Dermis lymphatic vessel endothelial cell (primary cell): Measurements from ENCODE around the gene MYRFL. TPM values are rescaled to one million over a fixed set of nuclear protein-coding genes. Genes with fewer than 3 reads are reported as not detected.

Source experiments
- total RNA-seq: library from RNA; depleted of rRNA; stranded (reverse); fragments of >200 nt; gene quantifications from 2 replicates; pipeline ENCODE4 v1.2.1, GENCODE V29; 2014

Gene MYRFL
- under 0.01 TPM in 1 of 2 replicates, not detected in the other for total RNA-seq

GRCh38 chr12:69824966-69825560, at the start of gene MYRFL:
Gene MYRFL (plus strand): TSS chr12:69825227. CDS start chr12:69825518, 291 bp downstream.

Other genes starting within 250 kb of the MYRFL start
- gene CCT2, start 239.8 kb upstream of the MYRFL start, total RNA-seq: 156 and 278 TPM in 2 replicates
- gene LRRC10, start 214.3 kb upstream of the MYRFL start, total RNA-seq: not detected in 2 replicates
- 0.11 TPM in 1 of 2 replicates, not detected in the other for gene BEST3, start 125.9 kb upstream of the MYRFL start, total RNA-seq
- gene RAB3IP, start 86.4 kb upstream of the MYRFL start, total RNA-seq: 6.9 and 7.6 TPM in 2 replicates